HG02938 (cell line): ENCODE data around the gene VEGFB.

Experiments
- ATAC-seq: cut with Tn5 transposase; IDR thresholded peaks from one replicate; pipeline ENCODE4 v1.9.1; 2021; ENCODE audit warnings: mild to moderate bottlenecking, moderate library complexity; ENCODE audit not compliant: unreplicated experiment

The VEGFB gene

GRCh38 chr11:64230171-64230984 lies 4.0 kb upstream of the VEGFB start, which contains the start of gene DNAJC4:
DNAJC4 (plus strand) TSS chr11:64230548; CDS start chr11:64230855, 307 bp downstream.
- ATAC-seq = peak; percentile 43

- ATAC-seq = no peak
Observed at GRCh38 chr11:64230985-64231365, 3.4 kb upstream of the VEGFB start.

- no peak for ATAC-seq
Observed at GRCh38 chr11:64231546-64231945, 2.8 kb upstream of the VEGFB start.

- ATAC-seq = no peak
Observed at GRCh38 chr11:64232182-64232966, 2.0 kb upstream of the VEGFB start.

- ATAC-seq = no peak
Observed at GRCh38 chr11:64232967-64233315, 1.4 kb upstream of the VEGFB start.

- ATAC-seq = no peak
Observed at GRCh38 chr11:64234647-64235379, 429 bp downstream of the VEGFB start.

GRCh38 chr11:64235437-64236161 lies 1.2 kb downstream of the VEGFB start:
- ATAC-seq = no peak

- ATAC-seq = no peak
Observed at GRCh38 chr11:64237484-64237951, 3.1 kb downstream of the VEGFB start.

- ATAC-seq = no peak
Observed at GRCh38 chr11:64238076-64238475, 3.7 kb downstream of the VEGFB start.

- no peak for ATAC-seq
Observed at GRCh38 chr11:64238999-64239398, 4.6 kb downstream of the VEGFB start.

- no peak for ATAC-seq
Observed at GRCh38 chr11:64239662-64240434, 5.5 kb downstream of the VEGFB start.

GRCh38 chr11:64240435-64241240 lies 6.3 kb downstream of the VEGFB start, which contains the start of gene FKBP2:
FKBP2 (plus strand) TSS chr11:64241095; CDS start chr11:64242388, 1,293 bp downstream.
- peak; percentile 41 for ATAC-seq

- ATAC-seq = no peak
Observed at GRCh38 chr11:64241241-64241490, 6.8 kb downstream of the VEGFB start.

GRCh38 chr11:64241491-64242374 lies 7.3 kb downstream of the VEGFB start:
- peak; percentile 65 for ATAC-seq

GRCh38 chr11:64243236-64243854 lies 9.0 kb downstream of the VEGFB start:
- ATAC-seq = no peak

- ATAC-seq = no peak
Observed at GRCh38 chr11:64244107-64244506, 9.7 kb downstream of the VEGFB start.

- ATAC-seq = no peak
Observed at GRCh38 chr11:64244966-64245365, 10.6 kb downstream of the VEGFB start.

GRCh38 chr11:64245401-64245796 lies 11.0 kb downstream of the VEGFB start:
- no peak for ATAC-seq
